ENCODE data around the gene SNED1. TPM values are rescaled to one million over a fixed set of nuclear protein-coding genes. Genes with fewer than 3 reads are reported as not detected.

The SNED1 gene
- polyA plus RNA-seq, 1 donor from 2014 or later: 0.32 TPM

DNA sequence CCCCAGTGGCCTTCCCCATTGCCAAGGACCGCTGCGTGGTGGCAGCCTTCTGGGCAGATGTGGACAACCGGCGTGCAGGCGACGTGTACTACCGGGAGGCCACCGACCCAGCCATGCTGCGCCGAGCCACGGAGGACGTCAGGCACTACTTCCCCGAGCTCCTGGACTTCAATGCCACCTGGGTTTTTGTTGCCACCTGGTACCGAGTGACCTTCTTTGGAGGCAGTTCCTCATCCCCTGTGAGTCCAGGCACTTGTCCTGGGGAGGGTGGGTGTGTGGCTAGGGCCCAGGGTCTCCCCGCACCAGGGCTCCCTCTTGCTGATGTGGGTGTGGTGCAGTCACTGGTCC is 31.9 kb downstream of the SNED1 start:
- peaks cover 9% of the 10 kb centered on the region for H3K27me3 ChIP-seq (ENCODE audit: insufficient read depth, low read depth, low read length)
- no peaks in the 10 kb centered on the region for H3K9me2 ChIP-seq (ENCODE audit: insufficient read depth, low read length)
- H3K9me3 ChIP-seq (ENCODE audit: low read length): peaks cover 4% of the 10 kb centered on the region
- no peaks in the 10 kb centered on the region for H3K36me3 ChIP-seq (ENCODE audit: insufficient read depth, low read length)
- no peaks in the 10 kb centered on the region for H3K79me2 ChIP-seq (replicated peaks; ENCODE audit: insufficient read depth, low read length)
- TF ChIP-seq RAD21 (conservative IDR thresholded peaks at IDR 0.05) (no peak), POLR2AphosphoS5 (IDR thresholded peaks at IDR 0.05) (no peak), EZH2 (IDR thresholded peaks at IDR 0.05; ENCODE audit: borderline replicate concordance, insufficient read depth, low read length, poor library complexity, severe bottlenecking) (no peak), MXI1 (conservative IDR thresholded peaks at IDR 0.05; ENCODE audit: poor library complexity, severe bottlenecking) (no peak), SMC3 (conservative IDR thresholded peaks at IDR 0.05; ENCODE audit: poor library complexity) (no peak), EP300 (conservative IDR thresholded peaks at IDR 0.05; ENCODE audit: poor library complexity, severe bottlenecking) (no peak), TAF1 (IDR thresholded peaks at IDR 0.05; ENCODE audit: low read depth) (no peak)
- TF ChIP-seq, protein P1, sequence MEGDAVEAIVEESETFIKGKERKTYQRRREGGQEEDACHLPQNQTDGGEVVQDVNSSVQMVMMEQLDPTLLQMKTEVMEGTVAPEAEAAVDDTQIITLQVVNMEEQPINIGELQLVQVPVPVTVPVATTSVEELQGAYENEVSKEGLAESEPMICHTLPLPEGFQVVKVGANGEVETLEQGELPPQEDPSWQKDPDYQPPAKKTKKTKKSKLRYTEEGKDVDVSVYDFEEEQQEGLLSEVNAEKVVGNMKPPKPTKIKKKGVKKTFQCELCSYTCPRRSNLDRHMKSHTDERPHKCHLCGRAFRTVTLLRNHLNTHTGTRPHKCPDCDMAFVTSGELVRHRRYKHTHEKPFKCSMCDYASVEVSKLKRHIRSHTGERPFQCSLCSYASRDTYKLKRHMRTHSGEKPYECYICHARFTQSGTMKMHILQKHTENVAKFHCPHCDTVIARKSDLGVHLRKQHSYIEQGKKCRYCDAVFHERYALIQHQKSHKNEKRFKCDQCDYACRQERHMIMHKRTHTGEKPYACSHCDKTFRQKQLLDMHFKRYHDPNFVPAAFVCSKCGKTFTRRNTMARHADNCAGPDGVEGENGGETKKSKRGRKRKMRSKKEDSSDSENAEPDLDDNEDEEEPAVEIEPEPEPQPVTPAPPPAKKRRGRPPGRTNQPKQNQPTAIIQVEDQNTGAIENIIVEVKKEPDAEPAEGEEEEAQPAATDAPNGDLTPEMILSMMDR (IDR thresholded peaks at IDR 0.05; ENCODE audit: poor library complexity, severe bottlenecking): no peak
- TF ChIP-seq, protein P2, sequence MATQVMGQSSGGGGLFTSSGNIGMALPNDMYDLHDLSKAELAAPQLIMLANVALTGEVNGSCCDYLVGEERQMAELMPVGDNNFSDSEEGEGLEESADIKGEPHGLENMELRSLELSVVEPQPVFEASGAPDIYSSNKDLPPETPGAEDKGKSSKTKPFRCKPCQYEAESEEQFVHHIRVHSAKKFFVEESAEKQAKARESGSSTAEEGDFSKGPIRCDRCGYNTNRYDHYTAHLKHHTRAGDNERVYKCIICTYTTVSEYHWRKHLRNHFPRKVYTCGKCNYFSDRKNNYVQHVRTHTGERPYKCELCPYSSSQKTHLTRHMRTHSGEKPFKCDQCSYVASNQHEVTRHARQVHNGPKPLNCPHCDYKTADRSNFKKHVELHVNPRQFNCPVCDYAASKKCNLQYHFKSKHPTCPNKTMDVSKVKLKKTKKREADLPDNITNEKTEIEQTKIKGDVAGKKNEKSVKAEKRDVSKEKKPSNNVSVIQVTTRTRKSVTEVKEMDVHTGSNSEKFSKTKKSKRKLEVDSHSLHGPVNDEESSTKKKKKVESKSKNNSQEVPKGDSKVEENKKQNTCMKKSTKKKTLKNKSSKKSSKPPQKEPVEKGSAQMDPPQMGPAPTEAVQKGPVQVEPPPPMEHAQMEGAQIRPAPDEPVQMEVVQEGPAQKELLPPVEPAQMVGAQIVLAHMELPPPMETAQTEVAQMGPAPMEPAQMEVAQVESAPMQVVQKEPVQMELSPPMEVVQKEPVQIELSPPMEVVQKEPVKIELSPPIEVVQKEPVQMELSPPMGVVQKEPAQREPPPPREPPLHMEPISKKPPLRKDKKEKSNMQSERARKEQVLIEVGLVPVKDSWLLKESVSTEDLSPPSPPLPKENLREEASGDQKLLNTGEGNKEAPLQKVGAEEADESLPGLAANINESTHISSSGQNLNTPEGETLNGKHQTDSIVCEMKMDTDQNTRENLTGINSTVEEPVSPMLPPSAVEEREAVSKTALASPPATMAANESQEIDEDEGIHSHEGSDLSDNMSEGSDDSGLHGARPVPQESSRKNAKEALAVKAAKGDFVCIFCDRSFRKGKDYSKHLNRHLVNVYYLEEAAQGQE (IDR thresholded peaks at IDR 0.05; ENCODE audit: borderline replicate concordance): no peak
- no peak overlapping the region for H3K27ac ChIP-seq (ENCODE audit: low read length)
- H3K9ac ChIP-seq (ENCODE audit: low read length): no peak overlapping the region
- no peak overlapping the region for H2AFZ ChIP-seq (ENCODE audit: low read depth, low read length)
- no peaks in the 10 kb centered on the region for H3F3A ChIP-seq (ENCODE audit: insufficient read depth, low read length, poor library complexity, severe bottlenecking)
- no peaks in the 10 kb centered on the region for H4K20me1 ChIP-seq (ENCODE audit: insufficient read depth)
- no peak overlapping the region for H3K4me3 ChIP-seq (ENCODE audit: low read length)
- no peak overlapping the region for H3K4me2 ChIP-seq (ENCODE audit: low read length)

DNA sequence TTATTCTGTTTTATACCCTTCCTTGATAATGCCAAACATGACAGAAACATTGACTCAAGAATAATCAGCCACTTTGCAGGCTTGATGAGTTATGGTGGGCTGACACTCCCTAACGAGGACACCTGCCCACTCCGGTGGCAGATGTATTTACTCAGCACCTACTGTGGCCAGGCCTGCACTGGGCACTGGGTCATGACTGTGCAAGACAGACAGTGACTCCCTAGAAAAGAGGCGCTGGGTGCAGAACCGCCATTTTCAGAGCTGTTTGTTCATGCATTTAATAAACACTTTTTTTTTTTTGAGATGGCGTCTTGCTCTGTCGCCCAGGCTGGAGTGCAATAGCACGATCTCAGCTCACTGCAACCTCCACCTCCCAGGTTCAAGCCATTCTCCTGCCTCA is 32.5 kb downstream of the SNED1 start:
- Histone ChIP-seq H3K9ac (ENCODE audit: low read length) (no peak overlapping the region), H3K36me3 (ENCODE audit: insufficient read depth, low read length) (no peaks in the 10 kb centered on the region), H3K27me3 (ENCODE audit: insufficient read depth, low read depth, low read length) (peaks cover 12% of the 10 kb centered on the region), H3K4me3 (ENCODE audit: low read length) (no peak overlapping the region), H3K9me3 (ENCODE audit: low read length) (peaks cover 4% of the 10 kb centered on the region), H4K20me1 (ENCODE audit: insufficient read depth) (no peaks in the 10 kb centered on the region), H3K27ac (ENCODE audit: low read length) (no peak overlapping the region), H3F3A (ENCODE audit: insufficient read depth, low read length, poor library complexity, severe bottlenecking) (no peaks in the 10 kb centered on the region), H3K79me2 (replicated peaks; ENCODE audit: insufficient read depth, low read length) (no peaks in the 10 kb centered on the region), H3K9me2 (ENCODE audit: insufficient read depth, low read length) (no peaks in the 10 kb centered on the region), H3K4me2 (ENCODE audit: low read length) (no peak overlapping the region), H2AFZ (ENCODE audit: low read depth, low read length) (no peak overlapping the region)
- TF ChIP-seq MXI1 (conservative IDR thresholded peaks at IDR 0.05; ENCODE audit: poor library complexity, severe bottlenecking): no peak
- TF ChIP-seq SMC3 (conservative IDR thresholded peaks at IDR 0.05; ENCODE audit: poor library complexity): no peak
- no peak for TF ChIP-seq POLR2AphosphoS5 (IDR thresholded peaks at IDR 0.05)
- TF ChIP-seq EZH2 (IDR thresholded peaks at IDR 0.05; ENCODE audit: borderline replicate concordance, insufficient read depth, low read length, poor library complexity, severe bottlenecking): no peak
- TF ChIP-seq EP300 (conservative IDR thresholded peaks at IDR 0.05; ENCODE audit: poor library complexity, severe bottlenecking): no peak
- TF ChIP-seq, protein P1 (IDR thresholded peaks at IDR 0.05; ENCODE audit: poor library complexity, severe bottlenecking): no peak
- TF ChIP-seq, protein P2 (IDR thresholded peaks at IDR 0.05; ENCODE audit: borderline replicate concordance): no peak
- TF ChIP-seq TAF1 (IDR thresholded peaks at IDR 0.05; ENCODE audit: low read depth): no peak
- no peak for TF ChIP-seq RAD21 (conservative IDR thresholded peaks at IDR 0.05)

Data from neural cell (in vitro differentiated cells).